H9 (cell line): ENCODE results near the gene ALB. TPM values are rescaled to one million over a fixed set of nuclear protein-coding genes. Genes with fewer than 3 reads are reported as not detected.

Experiments used
- DNase-seq: peaks from one replicate; pipeline ENCODE4 v3.0.0-alpha.2; 2017
- H2AFZ ChIP-seq: one replicate; pipeline ENCODE4 v1.6.1; 2013; ENCODE audit warnings: mild to moderate bottlenecking, low read length, control low read depth, moderate library complexity
- H2AK5ac ChIP-seq: 2 replicates; pipeline ENCODE4 v1.6.1; 2013; ENCODE audit warnings: low read length, control low read depth, mixed read lengths; ENCODE audit not compliant: insufficient read length
- H2BK120ac ChIP-seq: one replicate; pipeline ENCODE4 v1.6.1; 2013; ENCODE audit warnings: low read depth, mild to moderate bottlenecking, low read length, control low read depth, inconsistent platforms; ENCODE audit not compliant: poor library complexity, severe bottlenecking
- H2BK12ac ChIP-seq: 2 replicates; pipeline ENCODE4 v1.6.1; 2013; ENCODE audit warnings: low read length, control low read depth, mixed read lengths, low read depth; ENCODE audit not compliant: insufficient read length
- H2BK15ac ChIP-seq: 2 replicates; pipeline ENCODE4 v1.6.1; 2013; ENCODE audit warnings: low read depth, low read length, control low read depth
- H2BK20ac ChIP-seq: one replicate; pipeline ENCODE4 v1.6.1; 2013; ENCODE audit warnings: low read depth, mild to moderate bottlenecking, low read length, control low read depth, inconsistent platforms; ENCODE audit not compliant: poor library complexity, severe bottlenecking
- H2BK5ac ChIP-seq: 2 replicates; pipeline ENCODE4 v1.6.1; 2013; ENCODE audit warnings: low read length, control low read depth, mixed read lengths; ENCODE audit not compliant: insufficient read length
- H3K14ac ChIP-seq: 2 replicates; pipeline ENCODE4 v1.6.1; 2013; ENCODE audit warnings: low read length, control low read depth; ENCODE audit not compliant: insufficient read depth
- H3K18ac ChIP-seq: 2 replicates; pipeline ENCODE4 v1.6.1; 2013; ENCODE audit warnings: low read depth, mild to moderate bottlenecking, mixed read lengths, low read length, control low read depth; ENCODE audit not compliant: insufficient read length
- H3K23ac ChIP-seq: 2 replicates; pipeline ENCODE4 v1.6.1; 2013; ENCODE audit warnings: low read length, control low read depth, mixed read lengths, low read depth; ENCODE audit not compliant: insufficient read length
- H3K23me2 ChIP-seq: 2 replicates; pipeline ENCODE4 v1.6.1; 2013; ENCODE audit warnings: low read depth, mild to moderate bottlenecking, mixed read lengths, low read length, control low read depth; ENCODE audit not compliant: insufficient read length, poor library complexity, severe bottlenecking
- H3K27ac ChIP-seq: 2 replicates; pipeline ENCODE4 v1.5.1; 2013; ENCODE audit warnings: low read length, control low read depth, mixed read lengths, low read depth; ENCODE audit not compliant: insufficient read length
- H3K27me3 ChIP-seq: 2 replicates; pipeline ENCODE4 v1.6.1; 2013; ENCODE audit warnings: low read length, control low read depth, inconsistent platforms; ENCODE audit not compliant: insufficient read depth
- H3K4ac ChIP-seq: 2 replicates; pipeline ENCODE4 v1.6.1; 2013; ENCODE audit warnings: low read depth, mild to moderate bottlenecking, control low read depth, inconsistent platforms, low read length, moderate library complexity
- H3K4me1 ChIP-seq: 2 replicates; pipeline ENCODE4 v1.6.1; 2013; ENCODE audit warnings: low read length, control low read depth, inconsistent platforms; ENCODE audit not compliant: insufficient read depth
- H3K4me2 ChIP-seq: 2 replicates; pipeline ENCODE4 v1.6.1; 2013; ENCODE audit warnings: low read length, control low read depth, mixed read lengths; ENCODE audit not compliant: insufficient read length, insufficient read depth
- H3K56ac ChIP-seq: 2 replicates; pipeline ENCODE4 v1.6.1; 2013; ENCODE audit warnings: low read depth, mild to moderate bottlenecking, mixed read lengths, low read length, control low read depth; ENCODE audit not compliant: insufficient read length
- H3K79me1 ChIP-seq: 2 replicates; pipeline ENCODE4 v1.6.1; 2013; ENCODE audit warnings: low read depth, mild to moderate bottlenecking, moderate library complexity, low read length, control low read depth, inconsistent platforms; ENCODE audit not compliant: insufficient read depth, poor library complexity, severe bottlenecking
- H3K79me2 ChIP-seq: 2 replicates; pipeline ENCODE4 v1.6.1; 2013; ENCODE audit warnings: low read length, control low read depth, inconsistent platforms; ENCODE audit not compliant: insufficient read depth
- H3K9ac ChIP-seq: 2 replicates; pipeline ENCODE4 v1.6.1; 2013; ENCODE audit warnings: low read length, control low read depth, mixed read lengths; ENCODE audit not compliant: insufficient read length; ENCODE audit errors: extremely low read depth
- H3K9me3 ChIP-seq: one replicate; pipeline ENCODE4 v1.6.1; 2013; ENCODE audit warnings: low read depth, low read length, inconsistent platforms; ENCODE audit not compliant: control insufficient read depth
- H3T11ph ChIP-seq: one replicate; pipeline ENCODE4 v1.6.1; 2013; ENCODE audit warnings: mild to moderate bottlenecking, low read length, control low read depth, inconsistent platforms
- H4K20me1 ChIP-seq: one replicate; pipeline ENCODE4 v1.6.1; 2013; ENCODE audit not compliant: control insufficient read depth, insufficient read length, insufficient read depth
- H4K5ac ChIP-seq: 2 replicates; pipeline ENCODE4 v1.6.1; 2013; ENCODE audit warnings: low read depth, mild to moderate bottlenecking, mixed read lengths, low read length, control low read depth; ENCODE audit not compliant: insufficient read length
- H4K8ac ChIP-seq: replicated peaks from 2 replicates; pipeline ENCODE4 v1.6.1; 2013; ENCODE audit warnings: low read length, control low read depth, mixed read lengths, low read depth; ENCODE audit not compliant: insufficient read length
- H4K91ac ChIP-seq: 2 replicates; pipeline ENCODE4 v1.6.1; 2013; ENCODE audit warnings: low read depth, mild to moderate bottlenecking, moderate library complexity, mixed read lengths, low read length, control low read depth; ENCODE audit not compliant: insufficient read length
- H3K27ac Mint-ChIP-seq, 3 experiments: 2 replicates in 2 of 3; 3 replicates in 1 of 3; pipeline ENCODE4 v1.8.0; 2020 to 2021; ENCODE audit warnings: mixed read lengths in 3 of 3, mild to moderate bottlenecking in 1 of 3, moderate library complexity in 1 of 3
- H3K27me3 Mint-ChIP-seq: 2 replicates; pipeline ENCODE4 v1.8.0; 2021; ENCODE audit warnings: low read depth, mild to moderate bottlenecking, moderate library complexity, mixed read lengths
- H3K36me3 Mint-ChIP-seq, 3 experiments: 2 replicates in 2 of 3; 3 replicates in 1 of 3; pipeline ENCODE4 v1.8.0; 2020 to 2021; ENCODE audit warnings: low read depth in 3 of 3, mixed read lengths in 3 of 3; ENCODE audit not compliant: insufficient read depth in 1 of 3
- H3K4me1 Mint-ChIP-seq, 2 experiments: 2 replicates each; pipeline ENCODE4 v1.8.0; 2020; ENCODE audit warnings: mixed read lengths in 2 of 2
- H3K4me3 Mint-ChIP-seq, 2 experiments: 2 replicates in 1 of 2; 3 replicates in 1 of 2; pipeline ENCODE4 v1.8.0; 2020 to 2021; ENCODE audit warnings: mild to moderate bottlenecking in 2 of 2, mixed read lengths in 2 of 2, moderate library complexity in 1 of 2
- H3K9me3 Mint-ChIP-seq, 2 experiments: 2 replicates in 1 of 2; 3 replicates in 1 of 2; pipeline ENCODE4 v1.8.0; 2020; ENCODE audit warnings: mild to moderate bottlenecking in 2 of 2, mixed read lengths in 2 of 2, moderate library complexity in 1 of 2
- CTCF ChIP-seq: fragments of 200-600 bp; sonication (generic); conservative IDR thresholded peaks from 3 replicates; pipeline ENCODE4 v1.8.0; 2021; ENCODE audit warnings: antibody characterized with exemption, mild to moderate bottlenecking
- WGBS: extraction: QIAGEN DNeasy Blood & Tissue Kit; methylation state at CpG from one replicate; pipeline ENCODE4 v1.1.7; 2013; ENCODE audit warnings: missing lambda C conversion rate, low lambda C conversion rate, mixed read lengths; ENCODE audit not compliant: insufficient read length; ENCODE audit errors: extremely low coverage; 5-methylcytosine and 5-hydroxymethylcytosine counted together
- total RNA-seq: library from RNA; stranded (reverse); gene quantifications from 2 replicates; pipeline ENCODE4 v1.2.1, GENCODE V29; 2021

ALB gene
- total RNA-seq, 1 experiment from 2014 or later = not detected

- Histone ChIP-seq H3K4ac (no peak overlapping the region), H4K20me1 (no peaks in the 10 kb centered on the region), H3K4me1 (0 out of 2 replicates have a peak, but pooled peaks cover 2% of the 10 kb centered on the region), H2AFZ (no peak overlapping the region), H4K5ac (no peak overlapping the region), H3K27ac (no peak overlapping the region), H2BK5ac (no peak overlapping the region), H2AK5ac (no peak overlapping the region), H3K14ac (no peak overlapping the region), H3T11ph (no peak overlapping the region), H2BK15ac (no peak overlapping the region), H3K23me2 (no peaks in the 10 kb centered on the region), H3K79me1 (no peaks in the 10 kb centered on the region), H3K56ac (no peak overlapping the region), H3K4me2 (no peak overlapping the region), H3K18ac (no peak overlapping the region), H4K91ac (no peak overlapping the region), H3K27me3 (no peaks in the 10 kb centered on the region), H3K9me3 (no peaks in the 10 kb centered on the region), H4K8ac (no peak overlapping the region), H2BK12ac (no peak overlapping the region), H3K79me2 (no peaks in the 10 kb centered on the region), H2BK120ac (no peak overlapping the region), H3K23ac (no peak overlapping the region), H2BK20ac (no peak overlapping the region), H3K9ac (no peak overlapping the region)
- Mint-ChIP-seq H3K9me3 (no peaks in the 10 kb centered on the region), H3K27ac (no peak overlapping the region), H3K4me3 (no peak overlapping the region), H3K36me3 (no peaks in the 10 kb centered on the region), H3K27me3 (no peaks in the 10 kb centered on the region), H3K4me1 (peaks cover 10 to 14% of the 10 kb centered on the region in 2 experiments)
- no CpG with 5 or more reads among the region's 2 CpGs for WGBS
- DNase-seq = no peak
- TF ChIP-seq CTCF = no peak
Observed at GRCh38 chr4:73407227-73407673, 3.2 kb downstream of the ALB start.
